GM12865 (cell line): ENCODE measurements around the gene ERICH6.
"Not testable (repeated sequence)": the region's sequence is repeated elsewhere in the genome, so short reads cannot be mapped to it uniquely, and the experiment has no call there.

ENCODE experiments used
- DNase-seq: peaks from one replicate; pipeline ENCODE4 v3.0.0; 2010; ENCODE audit warnings: low read depth
- H3K4me3 ChIP-seq: 2 replicates; pipeline ENCODE4 v1.5.1; 2011; ENCODE audit warnings: mild to moderate bottlenecking, low read depth, low read length, control low read depth
- CTCF ChIP-seq: IDR thresholded peaks from 2 replicates; pipeline ENCODE4 v1.5.1; 2011; ENCODE audit warnings: low read length, control low read depth, low read depth, inconsistent platforms; ENCODE audit not compliant: insufficient read depth; ENCODE audit errors: missing control alignments

The ERICH6 gene

DNA sequence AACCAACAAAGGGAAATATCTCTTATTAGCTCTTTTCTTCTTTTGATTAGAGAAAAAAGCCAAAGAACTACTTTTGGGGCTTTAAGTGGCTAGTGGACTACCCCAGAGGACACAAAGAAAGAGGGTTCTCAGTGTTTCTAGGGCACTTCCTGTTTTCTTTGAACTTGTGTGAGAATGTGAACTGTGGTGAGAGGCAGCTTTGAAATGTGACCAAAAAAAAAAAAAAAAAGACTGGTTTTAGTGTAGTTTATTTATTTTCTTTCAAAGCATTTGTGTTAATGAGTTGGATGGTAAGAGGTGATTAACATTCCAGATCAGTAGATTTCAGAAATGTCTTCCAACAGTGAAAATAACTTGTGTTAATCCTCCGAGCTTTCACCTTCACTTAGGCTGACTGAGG lies 68.2 kb downstream of the ERICH6 start:
- no peak overlapping the region for H3K4me3 ChIP-seq
- DNase-seq: peak; percentile 73
- TF ChIP-seq CTCF: no peak

DNA sequence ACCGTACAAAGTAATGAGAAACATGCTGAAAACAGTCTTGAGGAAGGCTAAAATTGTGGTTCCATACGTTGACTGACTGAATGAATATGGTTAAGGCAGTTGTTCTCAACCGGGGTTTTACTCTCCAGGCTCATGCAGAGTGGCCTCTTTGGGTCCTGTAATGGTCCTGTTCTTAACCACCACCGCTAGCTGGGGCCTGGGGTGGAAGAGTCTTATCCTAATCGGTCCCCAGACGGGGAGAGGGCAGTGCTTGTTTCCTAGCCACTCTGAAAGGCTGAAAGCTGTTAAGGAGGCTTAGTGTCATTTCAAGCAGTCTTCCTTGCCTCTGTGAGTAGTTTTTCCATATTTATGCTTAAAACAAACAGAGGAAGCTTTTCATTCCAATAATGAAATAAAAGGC lies 68.6 kb downstream of the ERICH6 start:
- no peak for TF ChIP-seq CTCF
- no peak for DNase-seq

DNA sequence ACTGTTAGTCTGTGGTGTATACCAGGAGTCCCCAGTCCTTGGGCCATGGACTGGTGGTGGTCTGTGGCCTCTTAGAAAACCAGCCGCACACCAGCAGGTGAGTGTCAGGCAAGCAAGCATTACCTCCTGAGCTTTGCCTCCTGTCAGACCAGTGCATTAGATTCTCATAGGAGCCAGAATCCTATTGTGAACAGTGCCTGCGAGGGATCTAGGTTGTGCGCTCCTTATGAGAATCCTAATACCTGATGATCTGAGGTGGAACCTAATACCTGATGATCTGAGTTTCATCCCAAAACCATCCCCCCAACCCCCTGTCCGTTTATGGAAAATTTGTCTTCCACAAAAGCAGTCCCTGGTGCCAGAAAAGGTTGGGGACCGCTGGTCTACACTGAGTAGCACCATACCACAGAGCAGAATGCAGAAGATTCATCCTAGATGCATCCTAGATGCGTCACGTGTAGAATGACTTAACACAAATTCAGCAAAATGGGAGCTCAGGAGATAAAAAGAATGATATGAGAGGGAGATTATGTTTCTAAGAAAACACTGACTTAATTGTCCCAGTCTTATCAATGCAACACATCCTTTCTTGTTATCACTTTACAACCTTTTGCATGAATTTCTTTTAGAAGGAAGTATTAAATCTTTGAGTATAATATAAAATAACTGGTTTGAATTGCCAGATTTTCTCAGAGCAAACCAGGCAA lies 72.1 kb downstream of the ERICH6 start:
- TF ChIP-seq CTCF: no peak
- H3K4me3 ChIP-seq: no peak overlapping the region
- no peak for DNase-seq

More for the DNA sequence above, 68.6 kb downstream of the ERICH6 start:
- H3K4me3 ChIP-seq: no peak overlapping the region

GRCh38 chr3:150627557-150627956 lies 76.2 kb downstream of the ERICH6 start:
- DNase-seq: no peak
- TF ChIP-seq CTCF: no peak

DNA sequence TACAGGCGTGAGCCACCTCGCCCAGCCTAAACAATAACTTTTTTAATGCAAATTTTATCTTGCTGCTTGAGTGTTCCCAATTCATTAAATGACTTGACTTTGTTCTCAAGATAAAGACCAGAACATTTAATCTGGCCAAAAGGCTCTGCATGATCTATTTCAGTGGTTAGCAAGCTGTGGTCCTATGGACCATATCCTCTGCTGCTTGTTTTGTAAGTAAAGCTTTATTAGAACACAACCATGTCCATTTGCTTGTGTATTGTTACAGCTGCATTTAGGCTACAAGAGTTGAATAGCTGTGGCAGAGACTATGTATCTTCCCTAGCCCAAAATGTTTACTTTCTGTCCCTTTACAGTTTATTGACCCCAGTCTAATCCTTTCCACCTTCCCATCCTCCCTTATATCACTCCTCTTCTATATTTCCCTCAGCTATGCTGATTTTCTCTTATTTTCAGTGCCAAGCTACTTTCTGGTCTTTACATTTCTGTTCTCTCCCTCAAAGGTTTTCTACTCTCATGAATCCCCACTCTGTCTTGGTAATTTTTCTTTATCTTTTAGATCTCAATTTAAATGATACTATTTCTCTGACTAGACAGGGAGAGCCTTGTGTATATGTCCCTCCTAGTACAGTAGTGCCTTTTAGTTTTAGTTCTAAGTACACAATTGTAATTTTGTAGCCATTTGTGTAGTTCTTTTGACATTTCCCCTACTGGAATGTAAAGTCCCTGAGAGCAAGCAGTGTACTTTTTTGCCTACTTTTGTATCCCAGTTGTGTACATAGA lies 77.4 kb downstream of the ERICH6 start:
- no peak overlapping the region for H3K4me3 ChIP-seq
- TF ChIP-seq CTCF: no peak
- DNase-seq: no peak

More at GRCh38 chr3:150627557-150627956, 76.2 kb downstream of the ERICH6 start:
- no peak overlapping the region for H3K4me3 ChIP-seq

- DNase-seq: no peak
- no peak overlapping the region for H3K4me3 ChIP-seq
- TF ChIP-seq CTCF: no peak
Observed at GRCh38 chr3:150623945-150624344, 79.8 kb downstream of the ERICH6 start.

- not testable (repeated sequence) for H3K4me3 ChIP-seq, DNase-seq
Observed at GRCh38 chr3:150622955-150623354, 80.8 kb downstream of the ERICH6 start.
